GM12878 (cell line): Measurements from ENCODE around the gene AGAP1. TPM values are rescaled to one million over a fixed set of nuclear protein-coding genes. Genes with fewer than 3 reads are reported as not detected.

ENCODE experiments used
- ATAC-seq: fragments of 200-7000 bp; cut with Tn5 transposase; 3 replicates; pipeline ENCODE4 v1.9.1; 2020; ENCODE audit warnings: mild to moderate bottlenecking, moderate library complexity
- BruUV-seq: library from RNA; stranded (reverse); fragments of 400-500 nt; replicated peaks from 2 replicates; lab custom pipeline; 2021; lab: Mats Ljungman, UMichigan
- CTCF ChIA-PET: fragments of 300-600 bp; sonication (Branson Sonifier 250); formaldehyde crosslinking; extraction: SDS; loops from one replicate; lab custom pipeline; 2021; ENCODE audit warnings: inconsistent platforms; lab: Yijun Ruan, JAX
- POLR2A ChIA-PET: fragments of 350-600 bp; formaldehyde crosslinking; extraction: SDS; loops from one replicate; lab custom pipeline; 2021; ENCODE audit warnings: inconsistent platforms; lab: Charles Lee
- RAD21 ChIA-PET: fragments of 300-600 bp; sonication (Branson Sonifier 250); formaldehyde crosslinking; loops from one replicate; lab custom pipeline; 2023; ENCODE audit warnings: antibody characterized with exemption; ENCODE audit not compliant: unreplicated experiment; lab: Charles Lee
- SMC1A ChIA-PET: fragments of 300-600 bp; sonication (Branson Sonifier 250); formaldehyde crosslinking; loops from one replicate; lab custom pipeline; 2023; ENCODE audit not compliant: unreplicated experiment, uncharacterized antibody; lab: Charles Lee
- DNase-seq: peaks from one replicate; pipeline ENCODE4 v3.0.0-alpha.2; 2011; ENCODE audit warnings: low read depth, low spot score
- FAIRE-seq: peaks from 3 replicates; lab custom pipeline; 2011; peaks lifted over from hg19 to GRCh38; lab: Jason Lieb, UNC
- H2AFZ ChIP-seq: 2 replicates; pipeline ENCODE4 v1.6.0; 2011; ENCODE audit warnings: low read depth, low read length, control low read depth; ENCODE audit not compliant: control insufficient read depth
- H3K27ac ChIP-seq: 2 replicates; pipeline ENCODE4 v1.5.1; 2011; ENCODE audit warnings: control low read depth; ENCODE audit not compliant: control insufficient read depth, insufficient read depth
- H3K27me3 ChIP-seq, 2 experiments: replicated peaks in 1 of 2; 2 replicates each; pipeline versions ENCODE4 v1.6.0 to v1.6.1; 2011; ENCODE audit warnings: low read length in 1 of 2; ENCODE audit not compliant: control insufficient read depth in 2 of 2, insufficient read depth in 2 of 2
- H3K36me3 ChIP-seq, 2 experiments: 2 replicates each; pipeline ENCODE4 v1.5.1; 2011; ENCODE audit warnings: low read length in 1 of 2; ENCODE audit not compliant: control insufficient read depth in 2 of 2, insufficient read depth in 2 of 2
- H3K4me1 ChIP-seq: 2 replicates; pipeline ENCODE4 v1.6.1; 2011; ENCODE audit warnings: mild to moderate bottlenecking, low read length, moderate library complexity, mixed read lengths; ENCODE audit not compliant: control insufficient read depth, insufficient read depth
- H3K4me2 ChIP-seq: 2 replicates; pipeline ENCODE4 v1.6.0; 2011; ENCODE audit warnings: control low read depth; ENCODE audit not compliant: control insufficient read depth, insufficient read depth
- H3K4me3 ChIP-seq: fragments of 200-600 bp; sonication (generic); 2 replicates; pipeline ENCODE4 v1.5.1; 2016
- H3K79me2 ChIP-seq: 2 replicates; pipeline ENCODE4 v1.6.0; 2011; ENCODE audit warnings: low read length; ENCODE audit not compliant: control insufficient read depth, insufficient read depth
- H3K9ac ChIP-seq: 2 replicates; pipeline ENCODE4 v1.8.0; 2011; ENCODE audit warnings: low read length, control low read depth, mixed read lengths; ENCODE audit not compliant: control insufficient read depth, insufficient read depth
- H3K9me3 ChIP-seq: replicated peaks from 3 replicates; pipeline ENCODE4 v1.5.1; 2011; ENCODE audit warnings: mild to moderate bottlenecking, low read length; ENCODE audit not compliant: control insufficient read depth, insufficient read depth
- H4K20me1 ChIP-seq: 2 replicates; pipeline ENCODE4 v1.6.0; 2011; ENCODE audit not compliant: control insufficient read depth, insufficient read depth
- BCLAF1 ChIP-seq: fragments of 450-650 bp; IDR thresholded peaks from 2 replicates; pipeline ENCODE4 v1.6.1; 2017; ENCODE audit warnings: antibody characterized with exemption, mild to moderate bottlenecking, moderate library complexity
- CHD1 ChIP-seq: IDR thresholded peaks from 2 replicates; pipeline ENCODE4 v1.6.1; 2012; ENCODE audit warnings: low read depth, low read length, improper control_type of control experiment
- CHD2 ChIP-seq: IDR thresholded peaks from 2 replicates; pipeline ENCODE4 v1.6.1; 2011; ENCODE audit warnings: low read depth, low read length, improper control_type of control experiment, borderline replicate concordance
- NR2C2 ChIP-seq: IDR thresholded peaks from 2 replicates; pipeline ENCODE4 v1.6.1; 2011; ENCODE audit warnings: borderline replicate concordance, low read depth; ENCODE audit not compliant: control insufficient read depth, insufficient read length
- PAX5 ChIP-seq: IDR thresholded peaks from 2 replicates; pipeline ENCODE4 v1.6.1; 2011; ENCODE audit warnings: low read depth, low read length, borderline replicate concordance
- PML ChIP-seq: IDR thresholded peaks from 2 replicates; pipeline ENCODE4 v1.6.1; 2012; ENCODE audit warnings: low read length, inconsistent platforms
- RCOR1 ChIP-seq: conservative IDR thresholded peaks from 2 replicates; pipeline ENCODE4 v1.6.1; 2012; ENCODE audit warnings: low read depth, low read length, improper control_type of control experiment
- RUNX3 ChIP-seq: IDR thresholded peaks from 2 replicates; pipeline ENCODE4 v1.6.1; 2012; ENCODE audit warnings: low read length, inconsistent platforms
- SIN3A ChIP-seq: IDR thresholded peaks from 2 replicates; pipeline ENCODE4 v1.6.1; 2012; ENCODE audit warnings: low read depth, low read length, improper control_type of control experiment
- SP1 ChIP-seq: IDR thresholded peaks from one replicate; pipeline ENCODE4 v1.6.1; 2011; ENCODE audit warnings: low read depth, low read length
- SUPT20H ChIP-seq: IDR thresholded peaks from 2 replicates; pipeline ENCODE4 v1.6.1; 2011; ENCODE audit warnings: low read depth, mild to moderate bottlenecking, low read length, moderate library complexity, borderline replicate concordance; ENCODE audit not compliant: control insufficient read depth
- ZBTB33 ChIP-seq: fragments of 450-650 bp; IDR thresholded peaks from 2 replicates; pipeline ENCODE4 v1.6.1; 2017; ENCODE audit warnings: mild to moderate bottlenecking
- ZNF622 ChIP-seq: fragments of 450-650 bp; IDR thresholded peaks from 2 replicates; pipeline ENCODE4 v1.6.1; 2017; ENCODE audit warnings: mild to moderate bottlenecking, inconsistent platforms
- ZSCAN29 ChIP-seq: fragments of 450-650 bp; IDR thresholded peaks from 2 replicates; pipeline ENCODE4 v1.6.1; 2017; ENCODE audit warnings: mild to moderate bottlenecking, moderate library complexity
- WGBS: methylation state at CpG from one replicate; pipeline ENCODE4 v1.1.6; 2016; ENCODE audit warnings: low lambda C conversion rate; ENCODE audit not compliant: insufficient replicate concordance, insufficient coverage; ENCODE audit errors: missing lambda C conversion rate; 5-methylcytosine and 5-hydroxymethylcytosine counted together
- in situ Hi-C: fragments of 300-500 bp; cut with MboI; formaldehyde crosslinking; loops from 9 replicates; pipeline ENCODE4 v1.14.3; 2018; ENCODE audit warnings: mixed read lengths
- intact Hi-C: fragments of 100-400 bp; cut with micrococcal nuclease; formaldehyde crosslinking; loops from one replicate; pipeline ENCODE4 v1.14.2; 2022; ENCODE audit not compliant: unreplicated experiment
- polyA plus RNA-seq, 11 experiments: library from polyadenylated mRNA; depleted of rRNA in 4 of 11; unstranded in 6 of 11; stranded (reverse) in 5 of 11; fragments of >200 nt; fragmentation: Nextera tagmentation in 4 of 11; fragmentation: Illumina TruSeq in 1 of 11; extraction: Ambion mirVana in 4 of 11; extraction: Trizol in 1 of 11; gene quantifications; 1 replicate in 1 of 11; 2 replicates in 10 of 11; pipeline versions ENCODE4 v1.2.1 to v1.2.3, GENCODE V29; 2011 to 2016; ENCODE audit warnings: inconsistent platforms in 2 of 11, missing spikeins in 2 of 11, low read depth in 1 of 11
- total RNA-seq, 4 experiments: library from RNA; depleted of rRNA in 3 of 4; stranded (reverse); fragments of >200 nt in 3 of 4; fragmentation: Illumina TruSeq in 1 of 4; extraction: Trizol in 1 of 4; gene quantifications; 2 replicates each; pipeline versions ENCODE4 v1.2.1 to v1.2.3, GENCODE V29; 2013 to 2021

AGAP1 gene
- total and polyA plus RNA-seq, 10 of the 15 experiments (the other 5 are each of a cell fraction or from before 2014, with no cell fraction given), result 0.05 to 0.15 (median 0.06) TPM; not detected in 7

GRCh38 chr2:235955664-235956063, 461.8 kb downstream of the AGAP1 start:
- in situ Hi-C loops, result no loop called here
- CTCF ChIA-PET, result no interaction called here
- Histone ChIP-seq H2AFZ (no peak overlapping the region), H3K9me3 (no peaks in the 10 kb centered on the region), H3K4me1 (no peaks in the 10 kb centered on the region), H3K36me3 (no peaks in the 10 kb centered on the region), H3K4me3 (no peak overlapping the region), H3K79me2 (no peaks in the 10 kb centered on the region), H3K27me3 (no peaks in the 10 kb centered on the region; a peak in 2 of 4 replicates), H3K27ac (no peak overlapping the region), H3K4me2 (no peak overlapping the region), H3K9ac (no peak overlapping the region), H4K20me1 (no peaks in the 10 kb centered on the region)
- RAD21 ChIA-PET, result no interaction called here
- POLR2A ChIA-PET, result no interaction called here
- no TSS peak for BruUV-seq
- ATAC-seq (no peak), DNase-seq (no peak), FAIRE-seq (no peak)
- no peak for TF ChIP-seq ZBTB33
- no peak for TF ChIP-seq CHD2
- 30% methylated on average over 4 of the region's 4 CpGs for WGBS
- SMC1A ChIA-PET, result no interaction called here
- intact Hi-C loops, result no loop called here

- DNase-seq, result no peak
- no peaks in the 10 kb centered on the region for H3K36me3 ChIP-seq
- no TSS peak for BruUV-seq
- ChIA-PET RAD21 (no interaction called here), SMC1A (no interaction called here), CTCF (no interaction called here), POLR2A (no interaction called here)
- H3K27me3 ChIP-seq, result no peaks in the 10 kb centered on the region; a peak in 2 of 4 replicates
- H3K9ac ChIP-seq, result no peak overlapping the region
- no peak overlapping the region for H3K27ac ChIP-seq
- no peaks in the 10 kb centered on the region for H3K4me1 ChIP-seq
- in situ Hi-C loops (no loop called here), intact Hi-C loops (no loop called here)
- no peak overlapping the region for H3K4me3 ChIP-seq
- ATAC-seq, result no peak
- FAIRE-seq, result no peak
- no peaks in the 10 kb centered on the region for H3K79me2 ChIP-seq
- no peak overlapping the region for H2AFZ ChIP-seq
- no peak overlapping the region for H3K4me2 ChIP-seq
- H4K20me1 ChIP-seq, result no peaks in the 10 kb centered on the region
- 2% methylated on average over 8 of the region's 8 CpGs for WGBS
- H3K9me3 ChIP-seq, result no peaks in the 10 kb centered on the region
- TF ChIP-seq PAX5 (no peak), RUNX3 (no peak), ZSCAN29 (no peak), SP1 (no peak), SUPT20H (no peak), CHD1 (no peak), RCOR1 (no peak), BCLAF1 (no peak), NR2C2 (no peak), PML (no peak), ZNF622 (no peak), SIN3A (no peak)
Observed at GRCh38 chr2:235956281-235956970, 462.6 kb downstream of the AGAP1 start.
